ENCODE results near the gene FBXL19. TPM values are rescaled to one million over a fixed set of nuclear protein-coding genes. Genes with fewer than 3 reads are reported as not detected.

Gene FBXL19
- total and polyA plus RNA-seq, 8 donors: 3.8 to 26.8 (median 6.7) TPM

GRCh38 chr16:30927789-30928378, 4.5 kb downstream of the FBXL19 start:
- Histone ChIP-seq H3K4me1 (no peaks in the 10 kb centered on the region), H3K27me3 (no peaks in the 10 kb centered on the region), H3K4me3 (no peak overlapping the region), H3K27ac (no peak overlapping the region), H3K36me3 (no peaks in the 10 kb centered on the region), H3K9me3 (no peaks in the 10 kb centered on the region)
- DNase-seq (peak in 5 of 6 donors; percentile 49 to 74 (median 61)), ATAC-seq (peak in 2 of 4 donors; percentile 9 to 32), FAIRE-seq (no peak)
- 64 to 68% methylated on average over 12 to 15 of the region's 15 CpGs for WGBS, 2 donors
- intact Hi-C loops (cut with DNase I): no loop called here
- no peak for TF ChIP-seq CTCF (IDR thresholded peaks at IDR 0.05)

- TF ChIP-seq CTCF (IDR thresholded peaks at IDR 0.05): no peak
- peak in 3 of 6 donors; percentile 44 to 66 (median 50) for DNase-seq
- Histone ChIP-seq H3K27ac (no peak overlapping the region), H3K27me3 (no peaks in the 10 kb centered on the region), H3K4me3 (no peak overlapping the region), H3K36me3 (no peaks in the 10 kb centered on the region), H3K9me3 (no peaks in the 10 kb centered on the region), H3K4me1 (no peaks in the 10 kb centered on the region)
- no peak for FAIRE-seq
- 92 to 98% methylated on average over 6 to 11 of the region's 11 CpGs for WGBS, 2 donors
- no peak for ATAC-seq
- intact Hi-C loops (cut with DNase I): no loop called here
Observed at GRCh38 chr16:30928390-30928789, 5.0 kb downstream of the FBXL19 start.

- Histone ChIP-seq H3K36me3 (no peaks in the 10 kb centered on the region), H3K27ac (no peak overlapping the region), H3K4me1 (no peaks in the 10 kb centered on the region), H3K27me3 (no peaks in the 10 kb centered on the region), H3K9me3 (no peaks in the 10 kb centered on the region), H3K4me3 (no peak overlapping the region)
- DNase-seq: no peak
- 79 to 87% methylated on average over 7 of the region's 7 CpGs for WGBS, 2 donors
- intact Hi-C loops (cut with DNase I): no loop called here
- ATAC-seq: no peak
- no peak for TF ChIP-seq CTCF (IDR thresholded peaks at IDR 0.05)
- no peak for FAIRE-seq
Observed at GRCh38 chr16:30929167-30929566, 5.8 kb downstream of the FBXL19 start.

GRCh38 chr16:30930160-30930571, 6.8 kb downstream of the FBXL19 start:
- intact Hi-C loops (cut with DNase I): no loop called here
- FAIRE-seq: no peak
- DNase-seq: peak in 3 of 6 donors; percentile 18 to 80 (median 46)
- Histone ChIP-seq H3K9me3 (no peaks in the 10 kb centered on the region), H3K36me3 (no peaks in the 10 kb centered on the region), H3K4me1 (no peaks in the 10 kb centered on the region), H3K4me3 (no peak overlapping the region), H3K27ac (no peak overlapping the region), H3K27me3 (no peaks in the 10 kb centered on the region)
- TF ChIP-seq CTCF (IDR thresholded peaks at IDR 0.05): no peak
- no peak for ATAC-seq
- WGBS, 2 donors: 92 to 93% methylated on average over 35 of the region's 35 CpGs

GRCh38 chr16:30931068-30931650, 7.8 kb downstream of the FBXL19 start:
- H3K4me3 ChIP-seq: no peak overlapping the region
- no peaks in the 10 kb centered on the region for H3K4me1 ChIP-seq
- no peaks in the 10 kb centered on the region for H3K27me3 ChIP-seq
- no peaks in the 10 kb centered on the region for H3K9me3 ChIP-seq
- no peak overlapping the region for H3K27ac ChIP-seq
- ATAC-seq (no peak), DNase-seq (no peak), FAIRE-seq (no peak)
- H3K36me3 ChIP-seq: no peaks in the 10 kb centered on the region
- intact Hi-C loops (cut with DNase I): no loop called here
- WGBS, 2 donors: 64 to 68% methylated on average over 12 of the region's 12 CpGs
- no peak for TF ChIP-seq CTCF (IDR thresholded peaks at IDR 0.05)

Measured in pancreas (tissue), 10 donors.